Smooth muscle cell of the brain vasculature (primary cell): ENCODE measurements around the gene THADA.
A peak's percentile ranks its signal among the peaks of the same experiment; 100 is the strongest.
"Not testable (repeated sequence)": the region's sequence is repeated elsewhere in the genome, so short reads cannot be mapped to it uniquely, and the experiment has no call there.

Experiments
- DNase-seq: peaks from one replicate; pipeline ENCODE4 v3.0.0-alpha.2; 2012; ENCODE audit warnings: low read depth, low spot score

Gene THADA

DNA sequence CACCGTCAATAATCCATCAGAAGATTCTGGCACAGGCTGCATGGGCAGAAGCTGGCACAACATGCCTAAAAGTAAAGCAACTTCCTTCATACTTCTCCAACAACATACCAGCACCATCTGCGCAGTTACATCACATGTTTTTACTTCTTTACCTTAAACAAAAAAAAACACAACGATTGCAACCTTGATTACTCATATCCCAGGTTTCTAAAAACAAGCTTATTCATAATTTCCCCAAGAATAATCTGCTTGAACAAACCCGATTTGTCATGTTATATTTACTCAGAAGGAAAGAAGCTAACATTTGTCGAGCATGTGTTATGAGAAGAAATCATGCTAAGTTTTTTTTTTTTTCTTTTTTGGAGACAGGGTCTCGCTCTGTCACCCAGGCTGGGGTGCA lies 54.7 kb downstream of the THADA start:
- no peak for DNase-seq

DNA sequence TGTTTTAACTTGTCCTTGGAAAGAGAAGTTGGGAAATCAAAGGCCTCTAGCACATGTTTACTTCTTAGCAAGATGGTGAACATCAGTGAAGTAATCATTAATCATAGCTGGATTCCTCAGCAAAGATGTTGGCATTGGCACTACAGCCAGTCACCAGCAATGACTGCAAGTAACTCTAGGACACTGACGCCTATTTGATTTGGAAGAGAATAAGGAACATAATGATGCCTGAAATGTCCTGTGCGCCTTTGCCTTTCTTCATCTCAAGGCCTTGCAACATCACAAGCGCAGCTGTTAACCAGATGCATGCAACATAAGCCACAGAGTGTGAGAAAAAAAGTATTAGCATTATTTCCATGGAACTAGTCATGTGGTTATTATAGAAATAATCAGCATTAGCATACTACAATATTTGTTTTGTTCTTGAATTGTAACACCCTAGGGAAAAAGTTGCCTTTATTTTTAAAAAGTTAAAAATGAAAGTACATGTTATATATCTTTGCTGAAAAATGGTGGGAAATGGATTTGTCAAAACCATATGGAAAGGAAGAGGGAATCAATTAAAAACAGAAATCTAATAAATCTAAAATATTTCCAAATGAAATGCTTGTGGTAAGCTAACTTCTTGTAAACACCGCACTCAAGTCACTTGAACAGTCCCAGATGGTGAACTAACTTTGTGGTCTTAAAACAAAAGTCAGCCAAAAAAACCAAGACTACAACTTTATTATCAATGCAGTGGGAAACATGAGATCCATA lies 55.6 kb downstream of the THADA start:
- DNase-seq = peak; percentile 24

- DNase-seq = no peak
Observed at GRCh38 chr2:43539436-43539835, 56.4 kb downstream of the THADA start.

GRCh38 chr2:43538034-43538670 lies 57.7 kb downstream of the THADA start:
- no peak for DNase-seq

GRCh38 chr2:43537137-43537536 lies 58.7 kb downstream of the THADA start:
- no peak for DNase-seq

- DNase-seq = no peak
Observed at GRCh38 chr2:43534569-43534968, 61.3 kb downstream of the THADA start.

DNA sequence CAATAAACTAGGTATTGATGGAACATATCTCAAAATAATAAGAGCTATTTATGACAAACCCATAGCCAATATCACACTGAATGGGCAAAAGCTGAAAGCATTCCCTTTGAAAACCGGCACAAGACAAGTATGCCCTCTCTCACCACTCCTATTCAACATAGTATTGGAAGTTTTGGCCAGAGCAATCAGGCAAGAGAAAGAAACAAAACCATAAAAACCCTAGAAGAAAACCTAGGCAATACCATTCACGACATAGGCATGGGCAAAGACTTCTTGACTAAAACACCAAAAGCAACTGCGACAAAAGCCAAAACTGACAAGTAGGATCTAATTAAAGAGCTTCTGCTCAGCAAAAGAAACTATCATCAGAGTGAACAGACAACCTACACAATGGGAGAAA lies 63.3 kb downstream of the THADA start:
- not testable (repeated sequence) for DNase-seq

DNA sequence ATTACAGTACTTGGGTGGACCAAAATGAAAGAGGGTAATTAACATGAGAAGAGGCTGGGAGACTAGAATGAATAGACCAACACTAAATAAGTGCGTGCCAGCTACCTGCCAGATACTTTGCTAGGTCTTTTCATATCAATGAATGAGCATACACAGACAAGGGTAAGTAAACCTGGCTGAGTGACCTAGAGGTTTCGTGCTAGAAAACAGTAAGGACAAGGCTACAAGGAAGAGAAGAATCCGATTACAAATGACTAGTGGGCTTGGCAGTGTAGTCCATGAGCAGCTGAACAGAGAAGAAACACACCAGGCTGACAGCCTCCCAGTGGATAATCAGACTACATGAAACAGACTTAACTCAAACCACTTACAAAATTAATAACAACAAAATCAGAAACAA lies 64.6 kb downstream of the THADA start:
- DNase-seq = no peak

DNA sequence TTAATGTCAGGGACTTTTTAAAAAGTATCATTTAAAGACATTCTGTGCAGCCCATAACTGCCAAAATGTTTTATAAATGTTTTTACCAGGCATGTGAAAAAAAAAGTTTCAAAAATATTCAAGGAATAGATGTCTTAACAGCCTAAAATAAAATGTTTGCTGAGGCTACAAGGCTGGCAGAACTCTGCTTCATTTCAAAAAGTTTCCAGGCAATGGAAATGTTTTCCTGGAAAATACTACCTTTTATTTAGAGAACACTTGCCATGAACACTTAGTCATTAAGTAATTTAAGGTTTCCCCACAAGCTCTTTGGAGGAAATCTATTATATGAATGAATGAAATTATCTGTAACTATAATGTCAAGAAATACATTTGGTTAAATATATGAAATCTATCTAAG lies 68.8 kb downstream of the THADA start:
- DNase-seq = no peak

DNA sequence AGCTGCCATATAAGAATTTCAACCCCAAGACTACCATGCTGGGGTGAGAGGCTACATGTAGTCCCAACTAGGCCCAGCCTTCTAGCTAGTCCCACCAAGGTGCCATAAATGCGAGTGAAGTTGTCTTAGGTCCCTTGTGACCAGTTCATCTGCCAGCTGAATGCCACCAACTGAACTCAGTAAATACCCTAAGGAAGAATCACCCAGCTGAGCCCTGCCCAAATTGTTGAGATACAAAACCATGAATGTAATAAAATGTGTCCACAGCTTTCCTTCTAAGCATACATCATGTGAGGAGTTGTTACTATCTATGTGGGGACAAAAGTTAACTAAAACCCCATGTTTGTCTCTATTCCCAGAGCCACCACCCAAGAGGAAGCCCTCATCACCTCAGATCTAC lies 70.3 kb downstream of the THADA start:
- DNase-seq = no peak

- no peak for DNase-seq
Observed at GRCh38 chr2:43524177-43524965, 71.5 kb downstream of the THADA start.

- DNase-seq = no peak
Observed at GRCh38 chr2:43522177-43522576, 73.7 kb downstream of the THADA start.

GRCh38 chr2:43521568-43521967 lies 74.3 kb downstream of the THADA start:
- DNase-seq = no peak

DNA sequence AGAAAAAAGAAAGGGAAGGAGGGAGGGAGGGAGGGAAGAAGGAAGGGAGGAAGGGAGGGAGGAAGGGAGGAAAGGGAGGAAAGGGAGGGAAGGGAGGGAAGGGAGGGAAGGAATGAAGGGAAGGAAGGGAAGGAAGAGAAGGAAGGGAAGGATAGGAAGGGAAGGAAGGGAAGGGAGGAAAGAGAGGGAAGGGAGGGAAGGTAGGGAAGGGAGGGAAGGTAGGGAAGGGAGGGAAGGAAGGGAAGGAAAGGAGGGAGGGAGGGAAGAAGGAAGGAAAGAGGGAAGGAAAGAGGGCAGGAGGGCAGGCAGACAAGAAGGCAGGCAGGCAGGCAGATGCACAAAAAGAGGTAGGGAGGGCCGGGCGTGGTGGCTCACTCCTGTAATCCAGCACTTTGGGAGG lies 74.9 kb downstream of the THADA start:
- no peak for DNase-seq

GRCh38 chr2:43519643-43520221 lies 76.1 kb downstream of the THADA start:
- peak; percentile 62 for DNase-seq

DNA sequence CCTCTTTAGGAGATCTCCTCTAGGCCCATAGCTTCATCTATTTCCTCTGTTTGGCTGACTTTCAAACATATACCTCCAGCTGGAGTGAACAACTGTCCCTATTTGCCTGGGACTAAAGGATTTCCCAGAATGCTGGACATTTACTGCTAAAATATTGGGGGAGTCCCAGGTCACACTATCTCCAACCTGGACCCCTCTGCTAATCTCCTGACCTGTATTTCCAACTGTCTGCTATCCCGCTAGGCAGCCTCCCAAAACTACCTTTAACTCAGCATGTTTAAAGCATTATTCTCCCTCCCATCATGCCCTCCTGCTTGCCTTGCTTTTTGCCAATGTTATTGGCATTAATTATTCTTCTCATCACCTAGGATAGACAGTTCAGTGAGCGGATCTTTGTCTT lies 77.1 kb downstream of the THADA start:
- no peak for DNase-seq

DNA sequence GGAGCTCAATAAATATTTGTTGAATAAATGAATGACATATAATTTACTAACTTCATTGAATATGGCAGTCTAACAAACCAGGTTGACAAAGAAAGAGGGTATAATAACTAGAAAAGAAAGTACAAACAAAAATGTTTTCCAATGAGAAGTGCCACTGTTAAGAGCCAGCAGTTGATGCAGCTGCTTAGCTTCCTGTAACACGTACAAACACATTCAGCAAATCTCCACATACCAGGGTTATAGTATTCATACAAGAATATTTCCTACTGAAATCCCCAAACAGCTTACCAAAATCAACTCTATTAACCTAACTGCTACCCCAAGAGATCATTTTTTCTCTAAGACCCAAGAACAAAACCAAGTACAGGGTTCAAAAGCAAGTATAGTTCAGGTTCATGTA lies 77.7 kb downstream of the THADA start:
- DNase-seq = no peak

DNA sequence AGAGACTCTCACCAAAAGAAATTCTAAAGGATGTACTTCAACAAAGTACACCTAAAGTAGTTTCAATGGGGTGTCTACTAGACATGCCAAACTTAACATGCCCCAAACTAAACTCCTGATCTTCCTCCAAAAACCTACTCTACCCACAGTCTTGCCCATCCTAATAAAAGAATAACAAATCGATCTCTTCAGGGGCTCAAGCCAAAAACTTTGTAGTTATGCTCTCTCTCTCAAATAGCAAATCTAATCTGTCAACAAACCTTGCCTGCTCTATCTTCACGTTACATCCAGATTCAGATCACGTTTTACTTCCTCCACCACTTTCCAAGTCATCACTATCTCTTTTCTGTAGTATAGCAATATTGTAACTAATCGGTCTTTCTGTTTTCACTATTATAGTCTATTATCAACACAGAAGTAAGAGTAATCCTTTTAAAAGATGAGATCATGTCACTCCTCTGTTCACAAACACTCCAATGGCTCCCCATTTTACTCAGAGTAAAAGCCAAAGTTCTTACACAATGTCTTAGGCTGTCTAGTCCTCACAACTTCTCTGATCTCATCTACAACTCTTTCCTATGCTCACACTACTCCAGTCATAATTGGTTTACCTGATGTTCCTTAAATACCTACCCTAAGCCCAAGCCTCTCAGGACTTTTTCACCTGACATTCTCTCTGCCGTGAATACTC lies 79.9 kb downstream of the THADA start:
- no peak for DNase-seq

DNA sequence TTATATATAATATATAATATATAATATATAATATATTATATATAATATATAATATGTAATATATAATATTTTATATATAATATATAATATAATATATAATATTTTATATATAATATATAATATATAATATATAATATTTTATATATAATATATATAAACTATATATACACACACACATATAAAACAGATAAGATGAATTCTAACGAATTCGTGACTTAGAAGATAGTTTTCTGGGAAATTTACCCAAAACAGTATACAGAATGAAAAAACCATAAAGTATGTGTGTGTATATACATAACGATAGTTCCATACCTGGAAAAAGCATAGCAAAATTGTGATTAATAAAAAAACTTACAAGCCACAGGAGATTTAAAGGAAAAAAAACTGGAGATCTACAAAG lies 80.6 kb downstream of the THADA start:
- DNase-seq = no peak

- no peak for DNase-seq
Observed at GRCh38 chr2:43513796-43514195, 82.0 kb downstream of the THADA start.

- no peak for DNase-seq
Observed at GRCh38 chr2:43513216-43513615, 82.6 kb downstream of the THADA start.

DNA sequence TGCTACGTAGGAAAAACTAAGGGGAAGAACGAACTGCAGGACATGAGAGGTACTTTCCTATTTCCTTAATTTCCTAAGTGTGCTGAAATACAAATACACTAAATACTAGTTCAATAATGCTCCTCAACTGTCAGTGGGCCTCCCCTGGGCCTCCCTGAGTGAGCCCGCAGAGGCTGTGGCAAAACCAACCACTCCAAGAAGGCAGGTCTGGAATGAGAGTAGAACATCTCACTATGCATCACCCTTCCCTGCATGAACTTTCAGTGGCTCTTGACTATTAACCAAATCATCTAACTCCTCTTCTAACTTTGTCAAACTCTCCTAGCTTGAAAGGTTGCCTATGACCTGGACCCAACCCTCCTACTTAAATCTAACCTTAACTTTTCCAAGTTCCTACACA lies 84.6 kb downstream of the THADA start:
- DNase-seq = no peak
